Natural killer cell (primary cell): ENCODE results near the gene PEX11G. TPM values are rescaled to one million over a fixed set of nuclear protein-coding genes. Genes with fewer than 3 reads are reported as not detected.

ENCODE experiments used
- ATAC-seq, 3 donors: fragments of 150-1000 bp in 2 of 3; fragments of 200-7000 bp in 1 of 3; cut with Tn5 transposase; 1 replicate in 1 of 3; 2 replicates in 2 of 3; pipeline ENCODE4 v1.10.0; 2021; ENCODE audit warnings: mild to moderate bottlenecking in 2 of 3, moderate library complexity in 2 of 3
- DNase-seq, 2 donors: peaks; one replicate each; pipeline versions ENCODE4 v3.0.0 to v3.0.0-alpha.2; 2013 to 2021; ENCODE audit warnings: mixed read lengths in 1 of 2
- H3K27ac ChIP-seq: one replicate; pipeline ENCODE4 v1.5.1; 2013; ENCODE audit warnings: mild to moderate bottlenecking, low read length
- H3K27me3 ChIP-seq: one replicate; pipeline ENCODE4 v1.6.1; 2013; ENCODE audit warnings: low read length; ENCODE audit not compliant: control insufficient read depth, insufficient read depth
- H3K36me3 ChIP-seq: one replicate; pipeline ENCODE4 v1.6.1; 2013; ENCODE audit warnings: low read length; ENCODE audit not compliant: control insufficient read depth, insufficient read depth
- H3K4me1 ChIP-seq: one replicate; pipeline ENCODE4 v1.6.1; 2013; ENCODE audit warnings: low read length; ENCODE audit not compliant: control insufficient read depth, insufficient read depth
- H3K4me3 ChIP-seq: one replicate; pipeline ENCODE4 v1.5.1; 2013; ENCODE audit warnings: low read length
- H3K9me3 ChIP-seq: one replicate; pipeline ENCODE4 v1.6.1; 2013; ENCODE audit warnings: low read length; ENCODE audit not compliant: control insufficient read depth, insufficient read depth
- H3K27ac Mint-ChIP-seq, 2 donors: one replicate each; pipeline ENCODE4 v1.8.0; 2022; ENCODE audit warnings: mild to moderate bottlenecking in 2 of 2, mixed read lengths in 2 of 2, moderate library complexity in 1 of 2
- H3K27me3 Mint-ChIP-seq, 2 donors: one replicate each; pipeline ENCODE4 v1.8.0; 2022; ENCODE audit warnings: low read depth in 2 of 2, mixed read lengths in 2 of 2
- H3K36me3 Mint-ChIP-seq: one replicate; pipeline ENCODE4 v1.8.0; 2022; ENCODE audit warnings: mixed read lengths
- H3K4me1 Mint-ChIP-seq, 2 donors: one replicate each; pipeline ENCODE4 v1.8.0; 2022; ENCODE audit warnings: mixed read lengths in 2 of 2
- H3K4me3 Mint-ChIP-seq: one replicate; pipeline ENCODE4 v1.8.0; 2022; ENCODE audit warnings: mild to moderate bottlenecking, moderate library complexity, mixed read lengths
- H3K9me3 Mint-ChIP-seq, 2 donors: one replicate each; pipeline ENCODE4 v1.8.0; 2022; ENCODE audit warnings: mixed read lengths in 2 of 2
- WGBS: methylation state at CpG from one replicate; pipeline ENCODE4 v1.1.7; 2013; ENCODE audit warnings: missing lambda C conversion rate; ENCODE audit not compliant: insufficient coverage; 5-methylcytosine and 5-hydroxymethylcytosine counted together
- intact Hi-C: fragments of 100-400 bp; cut with micrococcal nuclease; formaldehyde crosslinking; loops from one replicate; pipeline ENCODE4 v1.14.2; 2022
- total RNA-seq, 4 donors: library from RNA; stranded (reverse); fragments of 120-200 nt in 1 of 4; gene quantifications; one replicate each; pipeline versions ENCODE4 v1.2.3 to v1.2.4, GENCODE V29; 2013 to 2022
- TF ChIP-seq, protein P1 (sequence below): fragments of 200-600 bp; IDR thresholded peaks from one replicate; pipeline ENCODE4 v1.8.0; 2022; ENCODE audit warnings: antibody characterized with exemption

Gene PEX11G
- total RNA-seq, 3 donors from 2014 or later (not counting 1 experiment from before 2014, with no cell fraction given) = 0.33 to 1.5 TPM; not detected in 1

DNA sequence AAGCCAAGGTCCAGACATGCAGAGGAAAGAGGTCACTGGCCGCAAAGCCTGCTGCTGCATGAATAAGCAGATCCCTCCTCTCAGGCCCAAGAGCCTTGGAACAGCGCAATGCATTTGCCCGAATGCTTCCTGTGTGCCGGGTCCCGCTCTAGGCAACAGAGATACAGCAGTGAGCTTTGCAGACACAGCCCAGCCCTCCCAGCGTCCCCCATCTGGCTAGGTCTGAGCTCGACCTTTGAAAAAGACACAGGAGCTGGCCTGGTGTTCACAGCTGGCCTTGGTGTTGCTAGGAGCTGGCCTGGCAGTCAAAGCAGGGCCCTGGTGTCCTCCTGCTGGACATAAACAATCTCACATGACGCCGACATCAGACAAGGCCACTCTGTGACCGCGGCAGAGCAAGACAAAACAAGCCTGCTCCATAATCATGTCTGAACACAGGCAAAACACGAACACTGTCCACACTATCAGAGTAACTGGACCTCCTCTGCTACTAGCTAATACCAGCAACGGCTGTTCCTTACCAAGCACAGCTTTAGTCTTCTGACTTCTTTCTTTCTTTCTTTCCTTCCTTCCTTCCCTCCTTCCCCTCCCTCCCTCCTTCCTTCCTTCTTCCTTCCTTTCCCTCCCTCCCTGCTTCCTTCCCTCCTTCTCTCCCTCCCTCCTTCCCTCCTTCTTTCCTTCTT, 5.7 kb upstream of the PEX11G start:
- no peaks in the 10 kb centered on the region for H3K36me3 ChIP-seq
- H3K27me3 ChIP-seq = no peaks in the 10 kb centered on the region
- Mint-ChIP-seq H3K27me3 (peaks cover 12 to 15% of the 10 kb centered on the region in 2 donors), H3K9me3 (no peaks in the 10 kb centered on the region), H3K27ac (no peak overlapping the region), H3K4me1 (peaks cover 5 to 16% of the 10 kb centered on the region in 2 donors), H3K4me3 (no peak overlapping the region), H3K36me3 (no peaks in the 10 kb centered on the region)
- H3K27ac ChIP-seq = no peak overlapping the region
- no peak for DNase-seq
- intact Hi-C loops = no loop called here
- H3K4me3 ChIP-seq = no peak overlapping the region
- ATAC-seq = no peak
- TF ChIP-seq, protein P1, sequence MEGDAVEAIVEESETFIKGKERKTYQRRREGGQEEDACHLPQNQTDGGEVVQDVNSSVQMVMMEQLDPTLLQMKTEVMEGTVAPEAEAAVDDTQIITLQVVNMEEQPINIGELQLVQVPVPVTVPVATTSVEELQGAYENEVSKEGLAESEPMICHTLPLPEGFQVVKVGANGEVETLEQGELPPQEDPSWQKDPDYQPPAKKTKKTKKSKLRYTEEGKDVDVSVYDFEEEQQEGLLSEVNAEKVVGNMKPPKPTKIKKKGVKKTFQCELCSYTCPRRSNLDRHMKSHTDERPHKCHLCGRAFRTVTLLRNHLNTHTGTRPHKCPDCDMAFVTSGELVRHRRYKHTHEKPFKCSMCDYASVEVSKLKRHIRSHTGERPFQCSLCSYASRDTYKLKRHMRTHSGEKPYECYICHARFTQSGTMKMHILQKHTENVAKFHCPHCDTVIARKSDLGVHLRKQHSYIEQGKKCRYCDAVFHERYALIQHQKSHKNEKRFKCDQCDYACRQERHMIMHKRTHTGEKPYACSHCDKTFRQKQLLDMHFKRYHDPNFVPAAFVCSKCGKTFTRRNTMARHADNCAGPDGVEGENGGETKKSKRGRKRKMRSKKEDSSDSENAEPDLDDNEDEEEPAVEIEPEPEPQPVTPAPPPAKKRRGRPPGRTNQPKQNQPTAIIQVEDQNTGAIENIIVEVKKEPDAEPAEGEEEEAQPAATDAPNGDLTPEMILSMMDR = no peak
- peaks cover 8% of the 10 kb centered on the region for H3K4me1 ChIP-seq
- 86% methylated on average over 13 of the region's 13 CpGs for WGBS
- H3K9me3 ChIP-seq = no peaks in the 10 kb centered on the region

DNA sequence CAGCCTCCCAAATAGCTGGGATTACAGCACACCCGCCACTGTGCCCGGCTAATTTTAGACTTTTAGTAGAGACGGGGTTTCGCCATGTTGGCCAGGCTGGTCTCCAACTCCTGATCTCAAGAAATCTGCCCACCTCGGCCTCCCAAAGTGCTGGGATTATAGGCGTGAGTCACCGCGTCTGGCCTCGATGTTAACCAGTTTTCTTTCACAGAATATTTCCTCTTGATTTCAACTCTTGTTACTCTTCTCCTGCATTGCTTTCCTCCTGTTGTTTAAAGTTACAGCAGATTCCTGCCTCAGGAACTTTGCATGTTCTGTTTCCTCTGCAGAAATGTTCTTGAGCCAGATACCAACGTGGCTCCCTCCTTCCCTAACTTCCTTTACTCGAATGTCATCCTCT, 3.7 kb upstream of the PEX11G start:
- no peak overlapping the region for H3K27ac ChIP-seq
- H3K4me3 Mint-ChIP-seq = no peak overlapping the region
- H3K36me3 ChIP-seq = no peaks in the 10 kb centered on the region

DNA sequence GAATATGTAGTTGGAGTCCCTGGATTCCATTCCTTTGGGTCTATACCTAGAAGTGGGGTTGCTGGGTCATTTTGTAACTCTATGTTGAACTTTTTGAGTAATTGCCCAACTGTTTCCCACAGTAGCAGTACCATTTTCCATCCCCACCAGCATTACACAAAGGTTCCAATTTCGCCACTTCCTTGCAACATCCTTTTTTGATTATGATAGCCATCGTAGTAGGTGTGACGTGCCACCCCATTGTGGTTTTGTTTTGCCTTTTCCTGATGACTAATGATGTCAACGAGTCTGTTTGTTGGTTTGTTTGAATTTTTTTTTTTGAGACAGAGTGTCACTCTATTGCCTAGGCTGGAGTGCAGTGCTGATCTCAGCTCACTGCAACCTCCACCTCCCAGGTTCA, 3.3 kb upstream of the PEX11G start:
- ATAC-seq (peak; percentile 21 to 75 (median 44)), DNase-seq (peak in 1 of 2 donors; percentile 51)
- Mint-ChIP-seq H3K9me3 (no peaks in the 10 kb centered on the region), H3K4me3 (peak overlapping the region; percentile 5), H3K4me1 (peaks cover 11 to 22% of the 10 kb centered on the region in 2 donors), H3K27me3 (peaks cover 4 to 6% of the 10 kb centered on the region in 2 donors), H3K36me3 (no peaks in the 10 kb centered on the region), H3K27ac (peak overlapping the region in 1 of 2 donors; percentile 68)
- WGBS = 0% methylated on average over 3 of the region's 4 CpGs
- intact Hi-C loops = no loop called here
- Histone ChIP-seq H3K4me3 (no peak overlapping the region), H3K36me3 (no peaks in the 10 kb centered on the region), H3K4me1 (peaks cover 19% of the 10 kb centered on the region), H3K27me3 (no peaks in the 10 kb centered on the region), H3K27ac (no peak overlapping the region), H3K9me3 (no peaks in the 10 kb centered on the region)
- TF ChIP-seq, protein P1 = no peak

More for the DNA sequence above, 3.7 kb upstream of the PEX11G start:
- H3K9me3 Mint-ChIP-seq = no peaks in the 10 kb centered on the region
- TF ChIP-seq, protein P1 = no peak
- H3K27ac Mint-ChIP-seq = peak overlapping the region; percentile 29 to 68
- no peak overlapping the region for H3K4me3 ChIP-seq
- peaks cover 4 to 6% of the 10 kb centered on the region in 2 donors for H3K27me3 Mint-ChIP-seq
- WGBS = 77% methylated on average over 11 of the region's 11 CpGs
- peaks cover 11 to 22% of the 10 kb centered on the region in 2 donors for H3K4me1 Mint-ChIP-seq
- no peak for DNase-seq
- no peak for ATAC-seq
- H3K27me3 ChIP-seq = no peaks in the 10 kb centered on the region
- H3K36me3 Mint-ChIP-seq = no peaks in the 10 kb centered on the region
- no peaks in the 10 kb centered on the region for H3K9me3 ChIP-seq
- intact Hi-C loops = no loop called here
- H3K4me1 ChIP-seq = peaks cover 19% of the 10 kb centered on the region
